Loucy (cell line): ENCODE measurements around the gene PGBD2.

Source experiments
- H2AFZ ChIP-seq: fragments of 200-600 bp; sonication (generic); 2 replicates; pipeline ENCODE4 v1.6.0; 2016; ENCODE audit warnings: antibody characterized with exemption, mild to moderate bottlenecking, low read length, moderate library complexity
- H3F3A ChIP-seq: fragments of 200-600 bp; 2 replicates; pipeline ENCODE4 v1.6.0; 2016; ENCODE audit warnings: antibody characterized with exemption, low read depth, mild to moderate bottlenecking
- H3K27me3 ChIP-seq: fragments of 200-600 bp; sonication (generic); 2 replicates; pipeline ENCODE4 v1.6.1; 2014; ENCODE audit warnings: low read length, mild to moderate bottlenecking; ENCODE audit not compliant: insufficient read depth, poor library complexity, severe bottlenecking
- H3K36me3 ChIP-seq: fragments of 200-600 bp; sonication (generic); 2 replicates; pipeline ENCODE4 v1.6.1; 2016; ENCODE audit warnings: low read length; ENCODE audit not compliant: insufficient read depth
- H3K4me1 ChIP-seq: fragments of 200-600 bp; sonication (generic); 2 replicates; pipeline ENCODE4 v1.5.1; 2014; ENCODE audit warnings: low read length, mild to moderate bottlenecking; ENCODE audit not compliant: insufficient read depth, poor library complexity, severe bottlenecking
- H3K4me2 ChIP-seq: fragments of 200-600 bp; sonication (generic); 2 replicates; pipeline ENCODE4 v1.6.0; 2014; ENCODE audit warnings: antibody characterized with exemption, low read length, low read depth, mild to moderate bottlenecking; ENCODE audit not compliant: poor library complexity, severe bottlenecking
- H3K4me3 ChIP-seq: fragments of 200-600 bp; sonication (generic); 2 replicates; pipeline ENCODE4 v1.5.1; 2014; ENCODE audit warnings: low read length, mild to moderate bottlenecking, mixed read lengths; ENCODE audit not compliant: poor library complexity, severe bottlenecking
- H3K79me2 ChIP-seq: fragments of 200-600 bp; sonication (generic); 2 replicates; pipeline ENCODE4 v1.6.1; 2014; ENCODE audit warnings: low read length; ENCODE audit not compliant: insufficient read depth
- H3K9ac ChIP-seq: fragments of 200-600 bp; sonication (generic); 2 replicates; pipeline ENCODE4 v1.6.0; 2014; ENCODE audit warnings: mild to moderate bottlenecking, low read depth, low read length, moderate library complexity; ENCODE audit not compliant: poor library complexity, severe bottlenecking
- H3K9me2 ChIP-seq: fragments of 200-600 bp; sonication (generic); replicated peaks from 2 replicates; pipeline ENCODE4 v1.6.1; 2016; ENCODE audit warnings: low read depth, low read length, mixed read lengths
- H3K9me3 ChIP-seq: fragments of 200-600 bp; sonication (generic); 2 replicates; pipeline ENCODE4 v1.6.1; 2014; ENCODE audit warnings: mild to moderate bottlenecking, antibody characterized with exemption, low read length, low read depth; ENCODE audit not compliant: insufficient read depth
- H4K20me1 ChIP-seq: fragments of 200-600 bp; sonication (generic); 2 replicates; pipeline ENCODE4 v1.6.0; 2014; ENCODE audit warnings: antibody characterized with exemption, low read length, mild to moderate bottlenecking; ENCODE audit not compliant: insufficient read depth, poor library complexity, severe bottlenecking
- CTCF ChIP-seq: fragments of 200-600 bp; sonication (generic); conservative IDR thresholded peaks from 2 replicates; pipeline ENCODE4 v1.5.1; 2014; ENCODE audit warnings: mild to moderate bottlenecking, antibody characterized with exemption, low read length
- EZH2phosphoT487 ChIP-seq: fragments of 200-600 bp; IDR thresholded peaks from 2 replicates; pipeline ENCODE4 v1.6.1; 2018; ENCODE audit warnings: antibody characterized with exemption, mild to moderate bottlenecking, moderate library complexity, borderline replicate concordance

The PGBD2 gene

GRCh38 chr1:248894837-248895236, 11.2 kb upstream of the PGBD2 start:
- H2AFZ ChIP-seq, result no peak overlapping the region
- H3K9me2 ChIP-seq, result no peaks in the 10 kb centered on the region
- no peak overlapping the region for H3K9ac ChIP-seq
- no peaks in the 10 kb centered on the region for H3F3A ChIP-seq
- H3K4me3 ChIP-seq, result no peak overlapping the region
- H3K27me3 ChIP-seq, result no peaks in the 10 kb centered on the region
- H3K4me1 ChIP-seq, result peaks cover 20% of the 10 kb centered on the region
- H3K79me2 ChIP-seq, result no peaks in the 10 kb centered on the region
- H3K9me3 ChIP-seq, result no peaks in the 10 kb centered on the region
- TF ChIP-seq CTCF (no peak), EZH2phosphoT487 (no peak)
- no peak overlapping the region for H3K4me2 ChIP-seq
- no peaks in the 10 kb centered on the region for H4K20me1 ChIP-seq
- H3K36me3 ChIP-seq, result no peaks in the 10 kb centered on the region

GRCh38 chr1:248897412-248898337, 8.4 kb upstream of the PGBD2 start:
- Histone ChIP-seq H3K27me3 (no peaks in the 10 kb centered on the region), H3K79me2 (no peaks in the 10 kb centered on the region), H2AFZ (no peak overlapping the region), H3F3A (no peaks in the 10 kb centered on the region), H3K9ac (no peak overlapping the region), H3K9me2 (no peaks in the 10 kb centered on the region), H3K4me1 (peaks cover 7% of the 10 kb centered on the region), H3K4me2 (no peak overlapping the region), H3K4me3 (no peak overlapping the region), H3K36me3 (no peaks in the 10 kb centered on the region), H4K20me1 (no peaks in the 10 kb centered on the region), H3K9me3 (no peaks in the 10 kb centered on the region)
- no peak for TF ChIP-seq EZH2phosphoT487
- no peak for TF ChIP-seq CTCF

GRCh38 chr1:248900637-248901036, 5.4 kb upstream of the PGBD2 start:
- Histone ChIP-seq H3K4me1 (peaks cover 5% of the 10 kb centered on the region), H3F3A (no peaks in the 10 kb centered on the region), H4K20me1 (no peaks in the 10 kb centered on the region), H3K9ac (no peak overlapping the region), H3K27me3 (no peaks in the 10 kb centered on the region), H3K9me2 (no peaks in the 10 kb centered on the region), H3K36me3 (no peaks in the 10 kb centered on the region), H3K4me3 (no peak overlapping the region), H3K9me3 (no peaks in the 10 kb centered on the region), H3K79me2 (no peaks in the 10 kb centered on the region), H3K4me2 (no peak overlapping the region), H2AFZ (no peak overlapping the region)
- TF ChIP-seq EZH2phosphoT487, result no peak
